GM12891 (cell line): ENCODE results near the gene SYNPR.
"Not testable (repeated sequence)": the region's sequence is repeated elsewhere in the genome, so short reads cannot be mapped to it uniquely, and the experiment has no call there.

Experiments
- DNase-seq: peaks from one replicate; pipeline ENCODE4 v3.0.0; 2011; ENCODE audit warnings: low spot score; ENCODE audit not compliant: insufficient read length
- FAIRE-seq: peaks from 2 replicates; lab custom pipeline; 2011; peaks lifted over from hg19 to GRCh38; lab: Jason Lieb, UNC
- PAX5 ChIP-seq: IDR thresholded peaks from 2 replicates; pipeline ENCODE4 v1.6.1; 2011; ENCODE audit warnings: low read length, moderate library complexity, mild to moderate bottlenecking; ENCODE audit not compliant: insufficient read depth, severe bottlenecking
- POLR2A ChIP-seq: IDR thresholded peaks from 2 replicates; pipeline ENCODE4 v1.6.1; 2011; ENCODE audit warnings: low read depth, low read length, control low read depth
- POLR2AphosphoS5 ChIP-seq: IDR thresholded peaks from 2 replicates; pipeline ENCODE4 v1.6.1; 2011; ENCODE audit warnings: low read depth, low read length, control low read depth
- POU2F2 ChIP-seq: IDR thresholded peaks from 2 replicates; pipeline ENCODE4 v1.6.1; 2011; ENCODE audit warnings: low read depth, mild to moderate bottlenecking, control low read depth, low read length, moderate library complexity
- SPI1 ChIP-seq: IDR thresholded peaks from 2 replicates; pipeline ENCODE4 v1.6.1; 2011; ENCODE audit warnings: low read depth, low read length, control low read depth
- TAF1 ChIP-seq: IDR thresholded peaks from 2 replicates; pipeline ENCODE4 v1.6.1; 2011; ENCODE audit warnings: low read depth, low read length, control low read depth

SYNPR gene

GRCh38 chr3:63613561-63613960 is 335.5 kb downstream of the SYNPR start:
- DNase-seq (no peak), FAIRE-seq (no peak)
- no peak for TF ChIP-seq POU2F2

GRCh38 chr3:63617391-63617790 is 339.3 kb downstream of the SYNPR start:
- TF ChIP-seq POLR2AphosphoS5 = no peak
- TF ChIP-seq POU2F2 = no peak
- TF ChIP-seq PAX5 = no peak
- no peak for DNase-seq
- no peak for FAIRE-seq

- DNase-seq (no peak), FAIRE-seq (no peak)
- TF ChIP-seq SPI1 (no peak), POLR2A (no peak), POU2F2 (no peak)
Observed at GRCh38 chr3:63624941-63625560, 346.9 kb downstream of the SYNPR start.

- DNase-seq (no peak), FAIRE-seq (no peak)
- no peak for TF ChIP-seq POU2F2
- TF ChIP-seq POLR2A = no peak
- TF ChIP-seq POLR2AphosphoS5 = no peak
- no peak for TF ChIP-seq SPI1
- no peak for TF ChIP-seq TAF1
Observed at GRCh38 chr3:63631670-63632069, 353.6 kb downstream of the SYNPR start.

- DNase-seq (no peak), FAIRE-seq (no peak)
- TF ChIP-seq SPI1 (no peak), PAX5 (no peak), POLR2AphosphoS5 (no peak), TAF1 (no peak), POLR2A (no peak), POU2F2 (no peak)
Observed at GRCh38 chr3:63635186-63635585, 357.1 kb downstream of the SYNPR start.

- no peak for TF ChIP-seq TAF1
- no peak for TF ChIP-seq SPI1
- TF ChIP-seq POLR2A = no peak
- TF ChIP-seq PAX5 = no peak
- no peak for TF ChIP-seq POU2F2
- TF ChIP-seq POLR2AphosphoS5 = no peak
Observed at GRCh38 chr3:63639806-63640205, 361.7 kb downstream of the SYNPR start.

GRCh38 chr3:63642488-63642887 is 364.4 kb downstream of the SYNPR start:
- FAIRE-seq = no peak
- TF ChIP-seq TAF1 (no peak), PAX5 (no peak), POU2F2 (no peak), SPI1 (no peak), POLR2AphosphoS5 (no peak), POLR2A (no peak)

More at GRCh38 chr3:63639806-63640205, 361.7 kb downstream of the SYNPR start:
- no peak for FAIRE-seq
- DNase-seq = no peak

GRCh38 chr3:63644212-63644797 is 366.2 kb downstream of the SYNPR start:
- DNase-seq (no peak), FAIRE-seq (no peak)
- TF ChIP-seq POU2F2 (no peak), TAF1 (no peak), PAX5 (no peak), POLR2A (no peak), SPI1 (no peak), POLR2AphosphoS5 (no peak)

More at GRCh38 chr3:63642488-63642887, 364.4 kb downstream of the SYNPR start:
- no peak for DNase-seq

GRCh38 chr3:63644928-63645781 is 367.0 kb downstream of the SYNPR start:
- DNase-seq, FAIRE-seq: not testable (repeated sequence)

GRCh38 chr3:63652066-63652725 is 374.1 kb downstream of the SYNPR start, which contains the start of gene SNTN:
TSS of gene SNTN (plus strand) at chr3:63652675. CDS start at chr3:63652688, 13 bp downstream.
- FAIRE-seq = no peak
- TF ChIP-seq TAF1 (no peak), POU2F2 (no peak), POLR2A (no peak), SPI1 (no peak), PAX5 (no peak), POLR2AphosphoS5 (no peak)
- DNase-seq = no peak
